HG03103 (cell line): ENCODE data around the gene TNFRSF17.
"Not testable (repeated sequence)": the region's sequence is repeated elsewhere in the genome, so short reads cannot be mapped to it uniquely, and the experiment has no call there.

ENCODE experiments used
- ATAC-seq: cut with Tn5 transposase; IDR thresholded peaks from one replicate; pipeline ENCODE4 v1.9.1; 2021; ENCODE audit warnings: low read depth; ENCODE audit not compliant: unreplicated experiment

The TNFRSF17 gene

DNA sequence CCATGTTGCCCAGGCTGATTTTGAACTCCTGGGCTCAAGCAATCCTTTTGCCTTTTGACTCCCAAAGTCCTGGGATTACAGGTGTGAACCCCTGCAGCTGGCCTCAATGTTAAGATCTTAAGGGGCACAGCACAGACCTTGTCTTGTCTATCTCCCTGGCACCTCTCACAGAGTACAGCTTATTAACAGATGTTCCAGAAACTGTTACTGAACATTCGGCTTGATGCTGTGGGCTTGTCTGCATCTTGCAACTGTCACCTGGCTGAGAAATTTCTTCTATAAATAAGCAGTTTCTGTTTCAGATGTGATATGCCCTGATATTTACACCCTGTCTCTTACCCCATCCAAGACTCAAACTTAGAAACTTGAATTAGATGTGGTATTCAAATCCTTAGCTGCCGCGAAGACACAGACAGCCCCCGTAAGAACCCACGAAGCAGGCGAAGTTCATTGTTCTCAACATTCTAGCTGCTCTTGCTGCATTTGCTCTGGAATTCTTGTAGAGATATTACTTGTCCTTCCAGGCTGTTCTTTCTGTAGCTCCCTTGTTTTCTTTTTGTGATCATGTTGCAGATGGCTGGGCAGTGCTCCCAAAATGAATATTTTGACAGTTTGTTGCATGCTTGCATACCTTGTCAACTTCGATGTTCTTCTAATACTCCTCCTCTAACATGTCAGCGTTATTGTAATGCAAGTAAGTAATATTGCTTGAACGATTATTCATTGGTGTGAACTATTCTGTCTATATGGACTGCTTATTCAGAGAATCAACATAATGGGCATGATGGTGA, at the start of gene TNFRSF17:
Gene TNFRSF17, plus strand, starts transcription at position 450 of the 791 bp plus-strand sequence. Its CDS starts 115 bp downstream, at position 565.
- peak; percentile 63 for ATAC-seq

GRCh38 chr16:11915644-11916523, 49.1 kb upstream of the TNFRSF17 start, which contains the start of gene GSPT1:
Gene GSPT1 (minus strand): TSS chr16:11915956. CDS start chr16:11915720, 236 bp downstream.
- peak; percentile 75 for ATAC-seq

GRCh38 chr16:11916524-11917285, 48.3 kb upstream of the TNFRSF17 start:
- no peak for ATAC-seq

DNA sequence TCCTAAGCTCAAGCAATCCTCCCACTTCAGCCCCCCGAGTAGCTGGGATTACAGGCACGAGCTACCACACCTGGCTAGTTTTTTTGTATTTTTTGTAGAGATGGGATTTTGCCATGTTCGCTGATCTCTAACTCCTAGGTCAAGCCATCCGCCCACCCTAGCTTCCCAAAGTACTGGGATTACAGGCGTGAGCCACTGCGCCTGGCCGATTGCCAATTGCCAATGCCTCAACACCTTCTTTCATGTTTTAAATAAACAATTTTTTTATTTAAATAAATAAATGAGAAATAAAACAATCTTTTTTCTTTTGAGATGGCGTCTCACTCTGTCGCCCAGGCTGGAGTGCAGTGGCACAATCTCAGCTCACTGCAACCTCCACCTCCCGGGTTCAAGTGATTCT, 41.0 kb upstream of the TNFRSF17 start:
- not testable (repeated sequence) for ATAC-seq

DNA sequence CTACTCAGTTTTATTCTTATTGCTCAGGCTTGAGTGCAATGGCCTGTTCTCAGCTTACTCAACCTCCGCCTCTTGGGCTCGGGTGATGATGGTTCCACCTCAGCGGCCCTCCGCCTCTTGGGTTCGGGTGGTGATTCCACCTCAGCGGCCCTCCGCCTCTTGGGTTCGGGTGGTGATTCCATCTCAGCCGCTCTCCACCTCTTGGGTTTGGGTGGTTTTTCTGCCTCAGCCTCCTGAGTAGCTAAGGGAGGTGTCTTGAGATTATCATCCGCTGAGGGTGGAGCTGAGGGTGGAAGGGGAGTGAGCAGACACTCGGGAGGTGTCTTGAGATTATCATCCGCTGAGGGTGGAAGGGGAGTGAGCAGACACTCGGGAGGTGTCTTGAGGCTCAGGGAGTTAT, 37.7 kb upstream of the TNFRSF17 start:
- not testable (repeated sequence) for ATAC-seq

DNA sequence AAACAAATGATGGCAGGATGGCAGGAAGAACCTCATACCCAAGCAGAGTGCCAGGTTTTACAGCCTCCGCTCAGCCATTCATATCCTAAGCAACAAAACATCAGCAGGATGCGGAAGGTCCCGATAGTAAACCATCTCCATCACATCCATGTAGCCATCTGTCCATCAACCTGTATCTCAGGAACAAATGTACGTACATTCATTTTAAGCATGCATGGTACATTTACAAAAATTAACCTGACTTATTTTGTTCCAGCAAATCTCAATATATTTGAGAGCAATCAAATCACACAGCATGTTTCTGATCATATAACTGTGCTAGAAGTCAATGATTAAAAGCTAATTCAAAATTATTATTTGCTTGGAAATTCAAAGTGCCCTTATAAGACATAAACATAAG, 23.1 kb upstream of the TNFRSF17 start, which contains the start of gene NPIPB2:
Gene NPIPB2, minus strand, starts transcription at position 101 of the 400 bp plus-strand sequence. Its CDS starts 0 bp downstream, at position 101.
- not testable (repeated sequence) for ATAC-seq

- ATAC-seq: no peak
Measured at GRCh38 chr16:11946433-11946832, 18.6 kb upstream of the TNFRSF17 start.

GRCh38 chr16:11948819-11949218, 16.2 kb upstream of the TNFRSF17 start:
- ATAC-seq: no peak

DNA sequence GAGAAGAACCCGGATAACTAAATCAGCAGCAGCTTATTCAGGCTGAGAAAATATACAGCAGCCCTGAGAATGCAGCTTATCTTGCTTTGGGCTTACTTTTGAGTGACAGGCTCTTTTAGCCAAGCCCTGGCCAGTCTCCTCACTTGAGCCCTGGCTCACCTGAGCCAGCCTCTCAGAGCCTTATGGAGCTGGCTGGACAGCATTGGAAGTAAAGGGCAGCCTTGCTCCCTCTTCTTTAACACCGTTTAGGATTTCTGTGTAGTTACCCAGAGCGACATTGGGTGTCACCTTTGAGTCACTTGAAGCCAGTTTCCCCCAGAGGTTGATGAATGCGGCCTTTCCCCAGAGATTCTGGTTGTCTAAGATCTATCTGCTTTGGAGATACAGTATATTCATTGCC, 15.5 kb upstream of the TNFRSF17 start:
- ATAC-seq: no peak

GRCh38 chr16:11950388-11950787, 14.6 kb upstream of the TNFRSF17 start:
- no peak for ATAC-seq

DNA sequence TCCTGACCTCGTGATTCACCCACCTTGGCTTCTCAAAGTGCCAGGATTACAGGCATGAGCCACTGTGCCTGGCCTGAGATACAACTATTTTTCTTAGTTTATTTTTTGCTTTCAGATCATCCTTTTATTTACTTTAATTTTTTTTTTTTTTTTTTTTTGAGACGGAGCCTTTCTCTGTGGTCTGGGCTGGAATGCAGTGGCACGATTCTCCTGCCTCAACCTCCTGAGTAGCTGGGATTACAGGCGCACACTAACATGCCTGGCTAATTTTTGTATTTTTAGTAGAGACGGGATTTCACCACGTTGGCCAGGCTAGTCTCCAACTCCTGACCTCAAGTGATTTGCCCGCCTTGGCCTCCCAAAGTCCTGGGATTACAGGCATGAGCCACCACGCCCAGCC, 11.4 kb upstream of the TNFRSF17 start:
- ATAC-seq: not testable (repeated sequence)

- no peak for ATAC-seq
Measured at GRCh38 chr16:11955713-11956123, 9.3 kb upstream of the TNFRSF17 start.

GRCh38 chr16:11956558-11956957, 8.5 kb upstream of the TNFRSF17 start:
- no peak for ATAC-seq

- no peak for ATAC-seq
Measured at GRCh38 chr16:11957591-11958395, 7.2 kb upstream of the TNFRSF17 start.

DNA sequence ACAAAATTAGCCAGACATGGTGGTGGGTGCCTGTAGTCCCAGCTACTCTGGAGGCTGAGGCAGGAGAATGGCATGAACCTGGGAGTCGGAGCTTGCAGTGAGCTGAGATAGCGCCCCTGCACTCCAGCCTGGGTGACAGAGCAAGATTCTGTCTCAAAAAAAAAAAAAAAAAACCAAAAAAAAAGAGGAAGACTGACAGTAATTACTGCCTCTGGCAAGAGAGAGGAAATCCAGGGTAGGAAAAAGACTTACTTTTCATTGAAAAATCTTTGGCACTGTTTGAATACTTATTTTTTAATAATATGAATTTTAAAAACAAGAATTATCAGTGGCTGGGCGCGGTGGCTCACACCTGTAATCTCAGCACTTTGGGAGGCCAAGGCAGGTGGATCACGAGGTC, 2.6 kb upstream of the TNFRSF17 start:
- not testable (repeated sequence) for ATAC-seq

DNA sequence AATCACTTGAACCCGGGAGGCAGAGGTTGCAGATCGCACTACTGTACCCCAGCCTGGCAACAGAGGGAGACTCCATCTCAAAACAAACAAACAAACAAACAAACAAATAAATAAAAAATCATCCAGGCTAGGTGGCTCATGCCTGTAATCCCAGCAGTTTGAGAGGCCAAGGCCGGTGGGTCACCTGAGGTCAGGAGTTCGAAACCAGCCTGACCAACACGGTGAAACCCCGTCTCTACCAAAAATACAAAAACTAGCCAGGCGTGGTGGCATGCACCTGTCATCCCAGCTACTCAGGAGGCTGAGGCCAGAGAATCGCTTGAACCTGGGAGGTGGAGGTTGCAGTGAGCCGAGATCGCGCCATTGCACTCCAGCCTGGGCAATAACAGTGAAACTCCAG, 2.0 kb upstream of the TNFRSF17 start:
- ATAC-seq: not testable (repeated sequence)

DNA sequence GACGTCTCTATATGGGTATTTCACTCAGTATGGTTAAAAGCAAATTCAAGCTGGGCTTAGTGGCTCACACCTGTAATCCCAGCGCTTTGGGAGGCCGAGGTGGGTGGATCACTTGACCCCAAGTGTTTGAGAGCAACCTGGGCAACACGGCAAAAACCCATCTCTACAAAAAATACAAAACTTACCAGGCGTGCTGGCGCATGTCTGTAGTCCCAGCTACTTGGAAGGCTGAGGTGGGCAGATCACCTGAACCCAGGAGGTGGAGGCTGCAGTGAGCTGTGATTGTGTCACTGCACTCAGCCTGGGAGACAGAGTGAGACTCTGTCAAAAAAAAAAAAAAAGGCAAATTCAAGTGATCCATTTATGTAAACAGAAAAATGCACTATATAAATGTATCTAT, 1.3 kb upstream of the TNFRSF17 start:
- ATAC-seq: no peak

GRCh38 chr16:11966173-11966572, 1.2 kb downstream of the TNFRSF17 start:
- no peak for ATAC-seq

GRCh38 chr16:11967195-11967911, 2.3 kb downstream of the TNFRSF17 start:
- ATAC-seq: no peak
